A549 (cell line): ENCODE measurements around the gene BACH1.

Experiments
- CEBPB ChIP-seq, 2 experiments: fragments of >200 bp in 1 of 2; sonication (Bioruptor Twin) in 1 of 2; formaldehyde crosslinking in 1 of 2; IDR thresholded peaks; 2 replicates each; pipeline ENCODE4 v1.6.1; 2012 to 2016
- EP300 ChIP-seq, 2 experiments: fragments of >200 bp; sonication (Bioruptor Twin); formaldehyde crosslinking; IDR thresholded peaks; 2 replicates in 1 of 2; 3 replicates in 1 of 2; pipeline ENCODE4 v1.6.1; 2016 to 2017
- GATA3 ChIP-seq: IDR thresholded peaks from 2 replicates; pipeline ENCODE4 v1.6.1; 2012; ENCODE audit warnings: borderline replicate concordance
- TF ChIP-seq, protein P1 (sequence below): fragments of >200 bp; sonication (Bioruptor Twin); formaldehyde crosslinking; IDR thresholded peaks from 3 replicates; pipeline ENCODE4 v1.5.1; 2016
- TF ChIP-seq, protein P2 (sequence below): fragments of 450-650 bp; IDR thresholded peaks from 2 replicates; pipeline ENCODE4 v1.6.1; 2014; ENCODE audit warnings: antibody characterized with exemption
- TF ChIP-seq, protein P3 (sequence below): fragments of 200-600 bp; sonication (generic); IDR thresholded peaks from 2 replicates; pipeline ENCODE4 v1.6.1; 2016; ENCODE audit warnings: antibody characterized with exemption, mild to moderate bottlenecking, moderate library complexity

DNA sequence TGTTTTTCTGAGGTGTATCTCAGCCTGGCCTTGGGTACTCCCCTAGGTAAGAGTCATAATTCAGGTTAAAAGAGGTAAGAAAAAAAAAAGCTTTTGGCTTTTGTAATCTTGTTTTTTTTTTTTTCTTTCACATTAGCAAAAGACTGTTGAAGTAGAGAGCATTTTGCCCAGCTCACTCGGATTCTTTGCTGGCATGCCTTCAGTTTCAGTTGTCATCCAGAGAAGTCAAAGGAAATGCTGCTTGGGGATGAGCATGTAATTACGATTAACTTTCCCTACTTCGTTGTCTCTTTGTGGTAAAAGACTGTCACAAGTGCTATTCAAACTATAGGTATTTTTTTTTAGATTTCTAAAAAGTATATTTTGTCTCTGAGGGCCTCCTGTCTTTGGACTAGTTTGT, 6.3 kb downstream of the BACH1 start:
- TF ChIP-seq, protein P1, sequence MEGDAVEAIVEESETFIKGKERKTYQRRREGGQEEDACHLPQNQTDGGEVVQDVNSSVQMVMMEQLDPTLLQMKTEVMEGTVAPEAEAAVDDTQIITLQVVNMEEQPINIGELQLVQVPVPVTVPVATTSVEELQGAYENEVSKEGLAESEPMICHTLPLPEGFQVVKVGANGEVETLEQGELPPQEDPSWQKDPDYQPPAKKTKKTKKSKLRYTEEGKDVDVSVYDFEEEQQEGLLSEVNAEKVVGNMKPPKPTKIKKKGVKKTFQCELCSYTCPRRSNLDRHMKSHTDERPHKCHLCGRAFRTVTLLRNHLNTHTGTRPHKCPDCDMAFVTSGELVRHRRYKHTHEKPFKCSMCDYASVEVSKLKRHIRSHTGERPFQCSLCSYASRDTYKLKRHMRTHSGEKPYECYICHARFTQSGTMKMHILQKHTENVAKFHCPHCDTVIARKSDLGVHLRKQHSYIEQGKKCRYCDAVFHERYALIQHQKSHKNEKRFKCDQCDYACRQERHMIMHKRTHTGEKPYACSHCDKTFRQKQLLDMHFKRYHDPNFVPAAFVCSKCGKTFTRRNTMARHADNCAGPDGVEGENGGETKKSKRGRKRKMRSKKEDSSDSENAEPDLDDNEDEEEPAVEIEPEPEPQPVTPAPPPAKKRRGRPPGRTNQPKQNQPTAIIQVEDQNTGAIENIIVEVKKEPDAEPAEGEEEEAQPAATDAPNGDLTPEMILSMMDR = no peak
- TF ChIP-seq, protein P2, sequence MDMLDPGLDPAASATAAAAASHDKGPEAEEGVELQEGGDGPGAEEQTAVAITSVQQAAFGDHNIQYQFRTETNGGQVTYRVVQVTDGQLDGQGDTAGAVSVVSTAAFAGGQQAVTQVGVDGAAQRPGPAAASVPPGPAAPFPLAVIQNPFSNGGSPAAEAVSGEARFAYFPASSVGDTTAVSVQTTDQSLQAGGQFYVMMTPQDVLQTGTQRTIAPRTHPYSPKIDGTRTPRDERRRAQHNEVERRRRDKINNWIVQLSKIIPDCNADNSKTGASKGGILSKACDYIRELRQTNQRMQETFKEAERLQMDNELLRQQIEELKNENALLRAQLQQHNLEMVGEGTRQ = no peak
- TF ChIP-seq, protein P3, sequence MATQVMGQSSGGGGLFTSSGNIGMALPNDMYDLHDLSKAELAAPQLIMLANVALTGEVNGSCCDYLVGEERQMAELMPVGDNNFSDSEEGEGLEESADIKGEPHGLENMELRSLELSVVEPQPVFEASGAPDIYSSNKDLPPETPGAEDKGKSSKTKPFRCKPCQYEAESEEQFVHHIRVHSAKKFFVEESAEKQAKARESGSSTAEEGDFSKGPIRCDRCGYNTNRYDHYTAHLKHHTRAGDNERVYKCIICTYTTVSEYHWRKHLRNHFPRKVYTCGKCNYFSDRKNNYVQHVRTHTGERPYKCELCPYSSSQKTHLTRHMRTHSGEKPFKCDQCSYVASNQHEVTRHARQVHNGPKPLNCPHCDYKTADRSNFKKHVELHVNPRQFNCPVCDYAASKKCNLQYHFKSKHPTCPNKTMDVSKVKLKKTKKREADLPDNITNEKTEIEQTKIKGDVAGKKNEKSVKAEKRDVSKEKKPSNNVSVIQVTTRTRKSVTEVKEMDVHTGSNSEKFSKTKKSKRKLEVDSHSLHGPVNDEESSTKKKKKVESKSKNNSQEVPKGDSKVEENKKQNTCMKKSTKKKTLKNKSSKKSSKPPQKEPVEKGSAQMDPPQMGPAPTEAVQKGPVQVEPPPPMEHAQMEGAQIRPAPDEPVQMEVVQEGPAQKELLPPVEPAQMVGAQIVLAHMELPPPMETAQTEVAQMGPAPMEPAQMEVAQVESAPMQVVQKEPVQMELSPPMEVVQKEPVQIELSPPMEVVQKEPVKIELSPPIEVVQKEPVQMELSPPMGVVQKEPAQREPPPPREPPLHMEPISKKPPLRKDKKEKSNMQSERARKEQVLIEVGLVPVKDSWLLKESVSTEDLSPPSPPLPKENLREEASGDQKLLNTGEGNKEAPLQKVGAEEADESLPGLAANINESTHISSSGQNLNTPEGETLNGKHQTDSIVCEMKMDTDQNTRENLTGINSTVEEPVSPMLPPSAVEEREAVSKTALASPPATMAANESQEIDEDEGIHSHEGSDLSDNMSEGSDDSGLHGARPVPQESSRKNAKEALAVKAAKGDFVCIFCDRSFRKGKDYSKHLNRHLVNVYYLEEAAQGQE = no peak
- TF ChIP-seq GATA3 = no peak
- TF ChIP-seq CEBPB (IDR thresholded peaks at IDR 0.05) = no peak
- no peak for TF ChIP-seq EP300 (IDR thresholded peaks at IDR 0.05)
